GM08714 (cell line): ENCODE measurements around the gene RNU6-9.

Experiments
- H3K4me3 ChIP-seq: fragments of 200-500 bp; sonication (Bioruptor generic); 2 replicates; pipeline ENCODE4 v1.5.1; 2014; ENCODE audit warnings: mild to moderate bottlenecking, low read length, inconsistent platforms
- ZNF274 ChIP-seq: IDR thresholded peaks from 2 replicates; pipeline ENCODE4 v1.6.1; 2012; ENCODE audit warnings: mild to moderate bottlenecking, low read depth, low read length

Gene RNU6-9

DNA sequence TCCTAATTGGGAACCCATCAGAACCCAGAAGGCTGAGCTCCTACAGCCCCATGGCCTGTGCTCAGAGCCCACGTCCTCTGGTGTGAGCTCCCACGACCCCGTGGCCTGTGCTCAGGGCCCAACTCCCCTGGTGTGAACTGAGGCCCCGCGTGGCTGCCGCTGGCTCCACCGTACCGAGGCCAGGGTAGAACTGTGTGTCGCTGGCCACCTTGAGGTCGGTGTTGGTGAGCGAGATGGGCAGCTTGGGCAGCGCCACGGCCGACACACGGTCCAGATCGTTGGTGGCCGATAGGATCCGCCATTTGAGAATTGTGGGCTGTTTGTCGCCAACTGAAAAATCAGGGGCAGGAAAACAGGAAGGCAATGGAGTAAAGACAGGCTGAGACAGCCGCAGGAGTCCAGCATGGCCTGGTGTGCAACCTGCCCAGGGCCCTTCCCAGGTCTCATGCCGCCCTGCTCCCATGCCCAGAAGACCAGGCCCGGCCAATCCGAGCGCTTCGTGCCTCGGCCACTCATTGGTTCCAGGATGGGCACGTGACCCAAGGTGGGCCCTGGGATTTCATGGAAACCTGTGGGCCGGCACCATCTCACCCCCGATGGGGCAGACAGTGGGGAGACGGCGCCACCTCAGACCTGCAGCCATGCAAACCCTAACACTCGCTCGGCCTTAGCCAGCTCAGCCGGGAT lies 11.8 kb upstream of the RNU6-9 start:
- H3K4me3 ChIP-seq = no peak overlapping the region
- TF ChIP-seq ZNF274 = no peak

DNA sequence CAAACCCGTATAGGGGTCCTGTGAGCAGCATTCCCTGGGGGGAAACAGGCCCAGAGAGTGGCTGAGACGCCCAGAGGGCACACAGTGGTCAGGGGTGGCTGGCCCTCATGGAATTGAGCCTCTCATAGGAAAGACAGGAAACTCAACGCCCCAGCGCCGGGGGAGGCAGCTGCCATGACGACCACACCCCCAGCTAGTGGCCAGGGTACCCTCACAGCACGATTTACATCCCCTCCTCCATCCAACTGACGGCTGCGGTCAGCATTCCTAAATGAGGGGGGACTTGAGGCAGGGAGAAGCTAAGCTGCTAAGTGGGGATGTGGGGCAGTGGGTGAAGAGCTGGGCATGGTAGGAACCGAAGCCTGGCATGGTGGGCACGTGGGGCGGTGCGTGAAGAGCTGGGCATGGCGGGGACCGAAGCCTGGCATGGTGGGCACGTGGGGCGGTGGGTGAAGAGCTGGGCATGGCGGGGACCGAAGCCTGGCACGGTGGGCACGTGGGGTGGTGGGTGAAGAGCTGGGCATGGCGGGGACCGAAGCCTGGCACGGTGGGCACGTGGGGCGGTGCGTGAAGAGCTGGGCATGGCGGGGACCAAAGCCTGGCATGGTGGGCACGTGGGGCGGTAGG lies 10.3 kb upstream of the RNU6-9 start:
- no peak for TF ChIP-seq ZNF274
- H3K4me3 ChIP-seq = no peak overlapping the region

DNA sequence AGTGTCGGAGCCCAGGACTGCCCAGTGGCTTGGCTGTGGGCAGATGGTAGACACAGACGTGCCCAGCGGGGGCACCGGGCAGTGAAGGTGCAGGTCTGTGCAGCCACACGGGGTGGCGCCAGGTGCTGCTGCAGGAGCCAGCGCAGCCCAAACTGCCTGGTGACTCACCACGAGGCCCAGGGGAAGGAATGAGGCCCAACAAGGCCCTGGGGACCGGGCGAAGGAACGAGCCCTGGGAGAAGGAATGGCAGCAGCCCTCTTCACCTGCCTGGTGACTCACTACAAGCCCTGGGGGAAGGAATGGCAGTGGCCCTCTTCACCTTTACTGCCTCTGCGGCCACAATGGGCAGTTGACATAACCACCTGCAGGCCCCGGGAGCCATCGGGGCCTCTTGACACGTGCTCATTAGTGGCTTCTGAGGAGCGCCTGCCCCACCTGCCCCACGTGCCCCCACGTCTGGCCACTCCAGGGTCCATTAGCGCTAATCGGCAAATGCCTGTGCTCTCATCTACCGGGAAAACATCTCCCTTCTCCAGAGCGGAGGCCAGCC lies 9.5 kb upstream of the RNU6-9 start:
- no peak for TF ChIP-seq ZNF274
- H3K4me3 ChIP-seq = no peak overlapping the region

DNA sequence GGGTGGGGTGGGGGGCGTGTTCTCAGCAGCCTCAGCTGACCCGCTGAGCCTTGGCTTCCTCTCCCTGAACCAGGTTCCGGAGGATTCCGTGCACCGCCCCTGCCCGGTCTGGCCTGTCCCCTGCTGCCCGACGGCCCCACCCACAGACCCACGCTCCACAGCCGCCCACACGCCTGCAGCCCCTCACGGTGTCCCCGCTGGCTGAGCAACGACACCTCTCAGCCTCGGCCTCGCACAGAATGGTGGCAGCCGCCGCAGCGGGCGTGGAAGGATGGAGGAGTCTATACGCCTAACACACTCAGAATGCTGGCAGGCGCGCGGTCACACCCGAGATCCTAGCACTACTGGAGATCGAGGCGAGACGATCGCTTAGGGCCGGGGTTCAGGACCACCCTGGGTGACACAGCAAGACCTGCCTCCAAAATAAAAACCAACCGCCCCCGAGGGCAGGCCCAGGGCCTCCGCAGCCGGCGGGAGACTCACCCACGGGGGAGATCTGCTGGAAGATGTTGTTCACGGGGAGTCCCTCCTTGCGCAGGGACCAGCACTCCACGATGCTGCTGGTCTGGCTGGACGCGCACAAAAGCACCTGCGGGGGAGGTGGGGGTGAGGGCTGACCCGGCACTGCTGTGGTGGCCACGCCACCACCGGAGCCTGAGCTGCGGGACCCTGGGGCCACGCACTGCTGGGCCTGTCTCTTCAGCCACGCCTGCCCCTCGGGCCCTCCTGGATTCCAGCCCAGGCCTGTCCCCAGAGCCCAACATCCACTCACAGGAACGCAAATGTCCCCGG lies 8.7 kb upstream of the RNU6-9 start:
- H3K4me3 ChIP-seq = no peak overlapping the region
- TF ChIP-seq ZNF274 = no peak

DNA sequence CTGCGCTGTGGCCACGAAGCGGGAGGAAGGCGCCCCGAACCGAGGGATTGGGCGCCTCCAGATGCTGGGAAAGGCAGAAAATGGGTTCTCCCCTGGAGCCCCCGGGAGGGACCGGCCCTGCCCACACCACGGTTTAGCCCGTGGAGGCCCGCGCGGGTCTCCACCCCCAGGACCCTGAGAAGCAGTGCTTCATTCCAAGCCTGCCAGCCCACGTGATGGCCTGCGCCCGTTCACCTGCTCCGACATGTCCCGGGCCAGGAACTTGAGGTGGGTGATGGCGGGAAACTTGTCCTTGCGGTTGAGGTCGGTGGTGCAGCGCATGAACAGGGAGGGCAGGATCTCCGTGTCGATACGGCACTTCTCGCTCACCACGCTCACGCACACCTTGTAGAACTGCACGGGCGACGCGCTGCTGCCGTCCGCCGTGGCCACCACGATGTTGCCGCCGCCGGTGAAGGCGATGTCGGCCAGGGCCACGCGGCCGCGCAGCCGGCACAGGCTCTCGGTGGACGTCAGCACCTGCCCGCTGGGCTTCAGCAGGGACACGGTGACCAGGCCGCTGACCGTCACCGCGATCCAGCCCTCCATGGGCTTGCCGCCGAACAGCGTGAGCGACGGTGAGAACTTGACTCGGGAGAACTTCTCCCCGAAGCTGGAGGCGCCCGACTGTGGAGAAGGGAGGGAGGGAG lies 7.6 kb upstream of the RNU6-9 start:
- TF ChIP-seq ZNF274 = no peak
- no peak overlapping the region for H3K4me3 ChIP-seq

DNA sequence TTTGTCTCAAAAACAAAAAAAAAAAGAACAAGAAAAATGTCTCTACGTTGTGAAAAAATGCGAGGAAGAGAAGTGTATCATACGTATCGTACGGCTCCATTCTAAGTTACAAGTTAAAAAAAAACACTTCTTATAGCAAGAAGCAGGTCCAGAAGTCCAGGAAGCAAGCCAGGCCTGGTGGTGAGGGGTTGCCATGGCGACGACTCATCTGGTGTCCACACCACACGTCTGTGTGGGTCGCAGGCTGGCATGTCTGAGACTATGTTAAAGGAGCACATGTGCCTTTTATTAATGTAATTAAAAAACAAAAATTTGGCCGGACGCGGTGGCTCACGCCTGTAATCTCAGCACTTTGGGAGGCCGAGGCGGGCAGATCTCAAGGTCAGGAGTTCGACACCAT lies 6.2 kb upstream of the RNU6-9 start:
- no peak for TF ChIP-seq ZNF274

DNA sequence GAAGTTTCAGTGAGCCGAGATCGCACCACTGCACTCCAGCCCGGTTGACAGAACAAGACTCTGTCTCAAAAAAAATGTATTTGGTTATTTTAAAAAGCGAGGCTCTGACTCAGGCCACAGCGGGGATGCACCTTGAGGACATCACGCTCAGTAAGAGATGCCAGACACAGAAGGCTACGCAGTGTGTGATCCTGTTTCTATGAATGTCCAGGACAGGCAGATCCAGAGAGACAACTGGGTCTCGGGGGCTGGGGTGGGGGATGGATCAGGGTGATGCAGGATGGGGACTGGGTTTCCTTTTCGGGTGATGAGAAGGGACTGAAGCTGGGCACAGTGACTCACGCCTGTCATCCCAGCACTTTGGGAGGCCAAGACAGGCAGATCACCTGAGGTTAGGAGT lies 5.7 kb upstream of the RNU6-9 start:
- no peak overlapping the region for H3K4me3 ChIP-seq
- TF ChIP-seq ZNF274 = no peak

More for the DNA sequence above, 6.2 kb upstream of the RNU6-9 start:
- no peak overlapping the region for H3K4me3 ChIP-seq

DNA sequence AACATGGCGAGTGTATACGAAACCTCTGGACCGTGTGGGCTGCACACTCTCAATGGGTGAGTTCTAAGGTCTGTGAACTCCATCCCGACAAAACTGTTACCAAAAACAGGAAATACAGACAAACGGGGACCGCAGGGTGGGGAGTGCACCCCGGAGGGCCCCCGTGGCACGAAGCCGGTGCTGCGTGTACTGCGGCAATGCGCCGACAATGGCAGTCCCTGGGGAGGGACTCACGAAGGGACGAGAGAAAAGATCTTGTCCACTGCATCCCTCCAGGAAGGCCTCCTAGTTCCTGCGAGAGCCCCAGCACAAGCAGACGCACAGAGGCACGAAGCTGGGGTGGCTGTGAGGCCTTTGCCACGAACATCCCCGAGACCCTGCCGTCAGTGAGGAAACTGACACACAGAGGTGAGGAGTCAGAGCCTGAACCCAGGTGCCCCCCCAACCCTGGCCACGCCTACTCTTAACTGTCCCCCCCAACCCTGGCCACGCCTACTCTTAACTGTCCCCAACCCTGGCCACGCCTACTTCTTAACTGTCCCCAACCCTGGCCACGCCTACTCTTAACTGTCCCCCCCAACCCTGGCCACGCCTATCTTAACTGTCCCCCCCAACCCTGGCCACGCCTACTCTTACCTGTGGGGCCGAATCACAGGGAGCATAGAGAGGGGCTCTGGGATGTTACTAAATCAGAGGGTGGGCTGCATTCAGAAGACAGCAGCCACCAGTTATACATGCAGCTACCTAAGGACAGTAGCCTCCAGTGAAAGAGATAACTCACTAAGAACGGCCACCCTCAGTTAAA lies 4.5 kb upstream of the RNU6-9 start:
- no peak for TF ChIP-seq ZNF274
- no peak overlapping the region for H3K4me3 ChIP-seq

DNA sequence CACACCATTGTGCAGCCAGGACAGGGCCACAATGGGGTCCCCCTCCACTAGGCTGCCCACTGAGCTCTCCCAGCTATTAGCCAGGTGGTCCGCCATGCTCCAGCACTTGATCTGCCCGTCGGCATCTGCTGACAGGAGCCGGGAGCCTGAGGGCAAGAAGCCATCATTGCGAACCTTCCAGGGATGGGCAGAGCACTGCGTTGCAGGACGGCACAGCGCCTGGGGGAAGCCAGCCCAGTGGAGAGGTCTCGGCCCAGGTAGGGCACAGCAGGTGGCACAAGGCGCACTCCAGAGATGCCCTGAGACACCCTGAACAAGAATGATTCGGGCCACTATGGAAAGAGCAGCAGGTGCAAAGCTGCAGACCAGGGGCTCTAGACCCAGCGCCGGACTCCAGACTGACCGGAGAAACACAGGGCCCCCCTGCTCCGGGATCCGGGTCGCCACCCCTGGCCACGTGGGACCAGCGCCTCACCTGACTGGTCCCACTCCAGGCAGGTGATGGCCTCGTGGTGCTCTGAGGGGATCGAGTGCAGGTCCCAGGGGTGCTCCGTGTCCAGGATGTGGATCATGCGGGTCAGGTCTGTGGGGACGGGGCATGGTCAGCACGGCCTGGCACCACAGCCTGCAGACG lies 3.5 kb upstream of the RNU6-9 start:
- TF ChIP-seq ZNF274 = no peak
- H3K4me3 ChIP-seq = no peak overlapping the region

DNA sequence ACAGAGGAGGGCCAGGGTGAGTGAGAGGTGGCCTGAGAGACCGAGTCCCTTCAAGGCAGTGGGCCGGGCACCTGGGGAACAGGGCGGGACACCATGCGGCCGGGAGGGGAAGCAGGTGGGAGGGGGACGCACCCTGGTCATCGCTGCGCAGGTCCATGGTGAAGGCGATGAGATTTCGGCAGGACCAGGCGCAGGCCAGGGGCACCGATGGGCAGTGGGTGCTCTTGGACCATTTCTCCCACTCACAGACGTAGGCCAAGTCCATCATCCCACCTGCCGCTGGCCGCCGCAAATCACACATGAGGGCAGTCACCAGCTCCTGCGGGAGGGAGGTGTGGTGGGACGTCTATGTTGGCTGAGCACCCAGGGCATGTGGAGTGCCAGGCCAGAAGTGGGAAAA lies 2.5 kb upstream of the RNU6-9 start:
- H3K4me3 ChIP-seq = no peak overlapping the region
- no peak for TF ChIP-seq ZNF274

DNA sequence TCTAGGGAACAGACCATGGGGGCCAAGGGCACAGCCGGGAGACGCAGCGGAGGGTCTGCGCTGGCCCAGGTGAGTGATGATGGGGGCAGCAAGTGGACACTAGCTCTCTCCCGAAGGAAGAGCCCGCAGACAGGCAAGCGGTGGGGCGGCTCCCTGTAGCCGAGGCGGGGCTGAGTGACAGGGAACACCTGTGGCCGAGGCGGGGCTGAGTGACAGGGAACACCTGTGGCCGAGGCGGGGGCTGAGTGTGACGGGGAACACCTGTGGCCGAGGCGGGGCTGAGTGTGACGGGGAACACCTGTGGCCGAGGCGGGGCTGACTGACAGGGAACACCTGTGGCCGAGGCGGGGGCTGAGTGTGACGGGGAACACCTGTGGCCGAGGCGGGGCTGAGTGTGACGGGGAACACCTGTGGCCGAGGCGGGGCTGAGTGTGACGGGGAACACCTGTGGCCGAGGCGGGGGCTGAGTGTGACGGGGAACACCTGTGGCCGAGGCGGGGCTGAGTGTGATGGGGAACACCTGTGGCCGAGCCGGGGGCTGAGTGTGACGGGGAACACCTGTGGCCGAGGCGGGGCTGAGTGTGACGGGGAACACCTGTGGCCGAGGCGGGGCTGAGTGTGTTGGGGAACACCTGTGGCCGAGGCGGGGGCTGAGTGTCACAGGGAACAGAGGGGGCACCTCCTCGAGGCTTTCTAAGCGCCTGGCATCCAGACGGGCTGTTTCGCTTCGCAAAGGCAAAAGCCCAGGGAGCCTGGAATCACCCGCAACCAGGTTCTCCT lies 1.7 kb upstream of the RNU6-9 start:
- peak overlapping the region; percentile 92; the same call in 1 of the 2 replicates for H3K4me3 ChIP-seq

DNA sequence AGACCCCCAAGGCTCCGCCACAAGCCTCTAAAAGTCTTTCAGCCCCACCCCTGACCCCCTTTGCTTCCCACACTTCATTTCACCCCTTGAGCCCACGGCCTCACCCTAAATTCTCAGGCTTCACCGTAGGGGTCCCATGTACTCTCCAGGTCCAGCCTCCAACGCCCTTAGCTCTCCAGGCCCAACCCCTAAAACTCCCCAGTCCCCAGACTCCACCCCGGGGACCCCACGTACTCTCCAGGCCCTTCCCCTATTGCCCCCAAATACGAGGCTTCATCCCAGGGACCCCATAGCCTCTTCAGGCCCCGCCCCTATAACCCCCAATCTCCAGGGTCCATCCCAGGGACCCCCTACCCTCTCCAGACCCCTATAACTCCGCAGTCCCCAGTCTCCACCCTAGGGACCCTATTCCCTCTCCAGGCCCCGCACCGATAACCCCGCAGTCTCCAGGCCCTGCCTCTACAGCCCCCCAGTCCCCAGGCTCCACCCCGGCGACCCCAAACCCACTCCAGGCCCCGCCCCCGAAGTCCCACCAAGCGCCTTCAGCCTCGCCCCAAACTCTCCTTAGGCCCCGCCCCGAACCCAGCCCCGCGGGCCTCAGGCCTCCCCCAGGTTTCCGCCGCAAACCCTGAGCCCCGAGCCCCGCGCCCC lies 916 bp upstream of the RNU6-9 start:
- H3K4me3 ChIP-seq = peak overlapping the region; percentile 92
- no peak for TF ChIP-seq ZNF274
